Caco-2 (cell line): ENCODE results near the gene UGDH. TPM values are rescaled to one million over a fixed set of nuclear protein-coding genes. Genes with fewer than 3 reads are reported as not detected.

ENCODE experiments used
- BruUV-seq: library from RNA; stranded (reverse); fragments of 400-500 nt; replicated peaks from 2 replicates; lab custom pipeline; 2021; lab: Mats Ljungman, UMichigan
- CTCF ChIA-PET: fragments of 300-600 bp; sonication (Branson Sonifier 250); formaldehyde crosslinking; loops from one replicate; lab custom pipeline; 2022; ENCODE audit warnings: antibody characterized with exemption; lab: Charles Lee
- POLR2A ChIA-PET: fragments of 300-600 bp; sonication (Branson Sonifier 250); formaldehyde crosslinking; loops from one replicate; lab custom pipeline; 2022; ENCODE audit warnings: antibody characterized with exemption; lab: Charles Lee
- DNase-seq, 2 experiments: peaks; one replicate each; pipeline versions ENCODE4 v3.0.0 to v3.0.0-alpha.2; 2020 to 2022
- H3K27me3 ChIP-seq: replicated peaks from 2 replicates; pipeline ENCODE4 v1.6.0; 2011; ENCODE audit warnings: low read length; ENCODE audit not compliant: control insufficient read depth, insufficient read depth
- H3K36me3 ChIP-seq: 2 replicates; pipeline ENCODE4 v1.5.1; 2011; ENCODE audit warnings: low read length; ENCODE audit not compliant: control insufficient read depth, insufficient read depth
- H3K4me1 ChIP-seq: fragments of 250-450 bp; sonication (Bioruptor Pico); 2 replicates; pipeline ENCODE4 v1.5.1; 2020; ENCODE audit warnings: mild to moderate bottlenecking
- H3K4me3 ChIP-seq: 2 replicates; pipeline ENCODE4 v1.5.1; 2011; ENCODE audit warnings: low read depth, mild to moderate bottlenecking, control low read depth, low read length
- H3K9me3 ChIP-seq: fragments of 250-450 bp; sonication (Bioruptor Pico); 2 replicates; pipeline ENCODE4 v1.5.1; 2020; ENCODE audit warnings: mild to moderate bottlenecking, moderate library complexity
- H3K27ac Mint-ChIP-seq: one replicate; pipeline ENCODE4 v1.8.0; 2022; ENCODE audit warnings: mixed read lengths; ENCODE audit not compliant: unreplicated experiment
- H3K27me3 Mint-ChIP-seq: one replicate; pipeline ENCODE4 v1.8.0; 2022; ENCODE audit warnings: mixed read lengths; ENCODE audit not compliant: insufficient read depth, unreplicated experiment
- H3K36me3 Mint-ChIP-seq: one replicate; pipeline ENCODE4 v1.8.0; 2022; ENCODE audit warnings: mild to moderate bottlenecking, mixed read lengths; ENCODE audit not compliant: insufficient read depth, unreplicated experiment
- H3K4me1 Mint-ChIP-seq: one replicate; pipeline ENCODE4 v1.8.0; 2022; ENCODE audit warnings: low read depth, mixed read lengths; ENCODE audit not compliant: unreplicated experiment
- H3K4me3 Mint-ChIP-seq: one replicate; pipeline ENCODE4 v1.8.0; 2022; ENCODE audit warnings: mild to moderate bottlenecking, moderate library complexity, mixed read lengths; ENCODE audit not compliant: unreplicated experiment
- H3K9me3 Mint-ChIP-seq: one replicate; pipeline ENCODE4 v1.8.0; 2022; ENCODE audit warnings: mixed read lengths; ENCODE audit not compliant: unreplicated experiment
- intact Hi-C: fragments of 100-400 bp; cut with micrococcal nuclease; formaldehyde crosslinking; loops from one replicate; pipeline ENCODE4 v1.10.0; 2022; ENCODE audit not compliant: unreplicated experiment
- total RNA-seq: library from RNA; stranded (reverse); gene quantifications from 2 replicates; pipeline ENCODE4 v1.2.3, GENCODE V29; 2022
- TF ChIP-seq, protein P1 (sequence below), 2 experiments: fragments of 200-600 bp in 1 of 2; IDR thresholded peaks; 1 replicate in 1 of 2; 2 replicates in 1 of 2; pipeline versions ENCODE4 v1.5.1 to v1.8.0; 2011 to 2022; ENCODE audit warnings: antibody characterized with exemption in 1 of 2, control low read depth in 1 of 2, inconsistent platforms in 1 of 2, low read depth in 1 of 2, low read length in 1 of 2, mild to moderate bottlenecking in 1 of 2, moderate library complexity in 1 of 2; ENCODE audit not compliant: insufficient read depth in 1 of 2, severe bottlenecking in 1 of 2, unreplicated experiment in 1 of 2

Gene UGDH
- total RNA-seq, 1 experiment from 2014 or later, result 139 TPM

DNA sequence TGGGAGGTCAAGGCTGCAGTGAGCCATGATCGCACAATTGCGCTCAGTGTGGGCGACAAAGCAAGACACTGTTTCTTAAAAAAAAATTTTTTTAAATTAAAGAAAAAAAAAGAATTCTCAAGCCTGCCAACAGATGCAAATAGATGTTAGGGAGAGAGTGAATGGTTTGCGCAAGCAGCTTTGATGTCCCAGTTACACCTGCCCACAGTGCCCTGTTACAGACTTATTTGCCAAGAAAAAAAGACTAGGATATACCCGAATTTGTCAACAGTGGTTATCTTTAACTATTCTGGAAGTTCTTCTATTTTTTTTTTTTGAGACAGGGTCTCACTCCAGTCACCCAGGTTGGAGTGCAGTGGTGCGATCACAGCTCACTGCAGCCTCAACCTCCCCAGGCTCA lies 44.3 kb upstream of the UGDH start:
- ChIA-PET POLR2A (no interaction called here), CTCF (no interaction called here)
- no peaks in the 10 kb centered on the region for H3K27me3 Mint-ChIP-seq
- DNase-seq, result no peak
- no TSS peak for BruUV-seq
- H3K4me1 Mint-ChIP-seq, result peaks cover 13% of the 10 kb centered on the region
- no peak overlapping the region for H3K27ac Mint-ChIP-seq
- TF ChIP-seq, protein P1, sequence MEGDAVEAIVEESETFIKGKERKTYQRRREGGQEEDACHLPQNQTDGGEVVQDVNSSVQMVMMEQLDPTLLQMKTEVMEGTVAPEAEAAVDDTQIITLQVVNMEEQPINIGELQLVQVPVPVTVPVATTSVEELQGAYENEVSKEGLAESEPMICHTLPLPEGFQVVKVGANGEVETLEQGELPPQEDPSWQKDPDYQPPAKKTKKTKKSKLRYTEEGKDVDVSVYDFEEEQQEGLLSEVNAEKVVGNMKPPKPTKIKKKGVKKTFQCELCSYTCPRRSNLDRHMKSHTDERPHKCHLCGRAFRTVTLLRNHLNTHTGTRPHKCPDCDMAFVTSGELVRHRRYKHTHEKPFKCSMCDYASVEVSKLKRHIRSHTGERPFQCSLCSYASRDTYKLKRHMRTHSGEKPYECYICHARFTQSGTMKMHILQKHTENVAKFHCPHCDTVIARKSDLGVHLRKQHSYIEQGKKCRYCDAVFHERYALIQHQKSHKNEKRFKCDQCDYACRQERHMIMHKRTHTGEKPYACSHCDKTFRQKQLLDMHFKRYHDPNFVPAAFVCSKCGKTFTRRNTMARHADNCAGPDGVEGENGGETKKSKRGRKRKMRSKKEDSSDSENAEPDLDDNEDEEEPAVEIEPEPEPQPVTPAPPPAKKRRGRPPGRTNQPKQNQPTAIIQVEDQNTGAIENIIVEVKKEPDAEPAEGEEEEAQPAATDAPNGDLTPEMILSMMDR (IDR thresholded peaks at IDR 0.05; ENCODE audit: insufficient read depth in 1 of 2, low read depth in 1 of 2, low read length in 1 of 2, severe bottlenecking in 1 of 2, unreplicated experiment in 1 of 2), result no peak
- peaks cover under 1% of the 10 kb centered on the region for H3K36me3 Mint-ChIP-seq
- intact Hi-C loops, result no loop called here
- H3K9me3 ChIP-seq, result no peaks in the 10 kb centered on the region
- H3K27me3 ChIP-seq, result no peaks in the 10 kb centered on the region
- peaks cover 1% of the 10 kb centered on the region for H3K9me3 Mint-ChIP-seq
- H3K4me1 ChIP-seq, result peaks cover 8% of the 10 kb centered on the region
- no peak overlapping the region for H3K4me3 ChIP-seq
- H3K4me3 Mint-ChIP-seq, result no peak overlapping the region
- peaks cover 2% of the 10 kb centered on the region for H3K36me3 ChIP-seq

DNA sequence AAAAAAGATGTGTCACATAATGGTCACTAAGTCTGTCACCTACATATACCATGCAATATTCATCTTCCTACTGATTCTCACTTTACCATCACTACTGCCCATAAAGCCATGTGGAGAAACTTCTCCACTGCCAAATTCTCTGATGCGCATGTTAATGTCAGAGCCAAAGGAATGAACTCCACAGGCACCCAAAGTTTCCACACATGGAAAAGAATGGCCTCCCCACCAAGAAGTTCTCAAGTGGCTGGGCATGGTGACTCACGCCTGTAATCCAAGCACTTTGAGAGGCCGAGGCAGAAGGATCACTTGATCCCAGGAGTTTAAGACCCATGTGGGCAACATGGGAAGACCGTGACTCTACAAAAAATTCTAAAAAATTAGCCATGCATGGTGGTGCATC lies 43.8 kb upstream of the UGDH start:
- no peak overlapping the region for H3K27ac Mint-ChIP-seq
- H3K9me3 Mint-ChIP-seq, result peaks cover 6% of the 10 kb centered on the region
- Histone ChIP-seq H3K4me3 (no peak overlapping the region), H3K27me3 (no peaks in the 10 kb centered on the region), H3K9me3 (no peaks in the 10 kb centered on the region), H3K36me3 (peaks cover 2% of the 10 kb centered on the region), H3K4me1 (peaks cover 8% of the 10 kb centered on the region)
- POLR2A ChIA-PET, result no interaction called here
- intact Hi-C loops, result no loop called here
- H3K27me3 Mint-ChIP-seq, result no peaks in the 10 kb centered on the region
- no TSS peak for BruUV-seq
- peaks cover 5% of the 10 kb centered on the region for H3K36me3 Mint-ChIP-seq
- H3K4me1 Mint-ChIP-seq, result peaks cover 13% of the 10 kb centered on the region
- DNase-seq, result no peak
- CTCF ChIA-PET, result no interaction called here
- H3K4me3 Mint-ChIP-seq, result no peak overlapping the region
- TF ChIP-seq, protein P1 (IDR thresholded peaks at IDR 0.05; ENCODE audit: insufficient read depth in 1 of 2, low read depth in 1 of 2, low read length in 1 of 2, severe bottlenecking in 1 of 2, unreplicated experiment in 1 of 2), result no peak

GRCh38 chr4:39569209-39569608 lies 42.0 kb upstream of the UGDH start:
- H3K27me3 ChIP-seq, result no peaks in the 10 kb centered on the region
- H3K36me3 ChIP-seq, result peaks cover 2% of the 10 kb centered on the region
- POLR2A ChIA-PET, result interaction anchor here (1.3 to 2.4 kb wide), 2 partner anchors 42 to 70 kb away, joined by 6 to 10 read pairs; partner anchors contain the start of genes SMIM14 and UGDH
- H3K9me3 ChIP-seq, result no peaks in the 10 kb centered on the region
- TF ChIP-seq, protein P1 (IDR thresholded peaks at IDR 0.05; ENCODE audit: insufficient read depth in 1 of 2, low read depth in 1 of 2, low read length in 1 of 2, severe bottlenecking in 1 of 2, unreplicated experiment in 1 of 2), result no peak
- Mint-ChIP-seq H3K4me1 (peaks cover 13% of the 10 kb centered on the region), H3K27ac (peak overlapping the region; percentile 74), H3K4me3 (peak overlapping the region; percentile 22), H3K9me3 (peaks cover 13% of the 10 kb centered on the region), H3K27me3 (no peaks in the 10 kb centered on the region), H3K36me3 (peaks cover 15% of the 10 kb centered on the region)
- BruUV-seq, result no TSS peak
- no peak for DNase-seq
- intact Hi-C loops, result loop anchor here (1.0 kb wide), 1 partner anchor 11 kb away; no protein-coding TSS in a partner anchor
- H3K4me1 ChIP-seq, result peaks cover 8% of the 10 kb centered on the region
- CTCF ChIA-PET, result interaction anchor here (1.5 kb wide), 1 partner anchor 11 kb away, joined by 7 read pairs; no protein-coding TSS in a partner anchor
- H3K4me3 ChIP-seq, result no peak overlapping the region
